HG03139 (cell line): Measurements from ENCODE around the gene MEGF6.

Source experiments
- ATAC-seq: cut with Tn5 transposase; IDR thresholded peaks from one replicate; pipeline ENCODE4 v1.9.1; 2021; ENCODE audit not compliant: unreplicated experiment

Gene MEGF6

GRCh38 chr1:3610527-3611169 lies 660 bp downstream of the MEGF6 start:
- ATAC-seq = no peak

- ATAC-seq = no peak
Measured at GRCh38 chr1:3609769-3610526, 1.4 kb downstream of the MEGF6 start.

- no peak for ATAC-seq
Measured at GRCh38 chr1:3609016-3609768, 2.1 kb downstream of the MEGF6 start.

GRCh38 chr1:3608154-3608553 lies 3.2 kb downstream of the MEGF6 start:
- ATAC-seq = no peak

GRCh38 chr1:3607703-3608065 lies 3.6 kb downstream of the MEGF6 start:
- no peak for ATAC-seq

GRCh38 chr1:3606779-3607702 lies 4.3 kb downstream of the MEGF6 start:
- ATAC-seq = no peak

- no peak for ATAC-seq
Measured at GRCh38 chr1:3604997-3605823, 6.1 kb downstream of the MEGF6 start.

- ATAC-seq = no peak
Measured at GRCh38 chr1:3604468-3604974, 6.8 kb downstream of the MEGF6 start.

GRCh38 chr1:3603571-3604467 lies 7.5 kb downstream of the MEGF6 start:
- ATAC-seq = no peak

GRCh38 chr1:3603156-3603555 lies 8.2 kb downstream of the MEGF6 start:
- ATAC-seq = no peak

GRCh38 chr1:3602375-3602774 lies 8.9 kb downstream of the MEGF6 start:
- no peak for ATAC-seq

- no peak for ATAC-seq
Measured at GRCh38 chr1:3601743-3602142, 9.6 kb downstream of the MEGF6 start.

- no peak for ATAC-seq
Measured at GRCh38 chr1:3600354-3600753, 11.0 kb downstream of the MEGF6 start.

- no peak for ATAC-seq
Measured at GRCh38 chr1:3599816-3600215, 11.5 kb downstream of the MEGF6 start.

GRCh38 chr1:3599286-3599811 lies 12.0 kb downstream of the MEGF6 start:
- no peak for ATAC-seq

- no peak for ATAC-seq
Measured at GRCh38 chr1:3598522-3599285, 12.6 kb downstream of the MEGF6 start.

GRCh38 chr1:3598051-3598491 lies 13.2 kb downstream of the MEGF6 start:
- no peak for ATAC-seq

GRCh38 chr1:3597599-3597964 lies 13.7 kb downstream of the MEGF6 start:
- ATAC-seq = no peak
